Astrocyte of the hippocampus (primary cell): ENCODE measurements around the gene CCDC107.
"Not testable (repeated sequence)": the region's sequence is repeated elsewhere in the genome, so short reads cannot be mapped to it uniquely, and the experiment has no call there.

ENCODE experiments used
- DNase-seq: peaks from one replicate; pipeline ENCODE4 v3.0.0; 2011; ENCODE audit warnings: low read depth, low spot score

CCDC107 gene

GRCh38 chr9:35658137-35658967 is at the start of gene CCDC107:
Gene CCDC107, plus strand, starts transcription at chr9:35658292. Its CDS starts 88 bp downstream, at chr9:35658380.
- DNase-seq = peak; percentile 95

GRCh38 chr9:35609001-35609819 is 48.9 kb upstream of the CCDC107 start:
- no peak for DNase-seq

- DNase-seq = no peak
These were observed 48.3 kb upstream of the CCDC107 start for GRCh38 chr9:35609820-35610163.

DNA sequence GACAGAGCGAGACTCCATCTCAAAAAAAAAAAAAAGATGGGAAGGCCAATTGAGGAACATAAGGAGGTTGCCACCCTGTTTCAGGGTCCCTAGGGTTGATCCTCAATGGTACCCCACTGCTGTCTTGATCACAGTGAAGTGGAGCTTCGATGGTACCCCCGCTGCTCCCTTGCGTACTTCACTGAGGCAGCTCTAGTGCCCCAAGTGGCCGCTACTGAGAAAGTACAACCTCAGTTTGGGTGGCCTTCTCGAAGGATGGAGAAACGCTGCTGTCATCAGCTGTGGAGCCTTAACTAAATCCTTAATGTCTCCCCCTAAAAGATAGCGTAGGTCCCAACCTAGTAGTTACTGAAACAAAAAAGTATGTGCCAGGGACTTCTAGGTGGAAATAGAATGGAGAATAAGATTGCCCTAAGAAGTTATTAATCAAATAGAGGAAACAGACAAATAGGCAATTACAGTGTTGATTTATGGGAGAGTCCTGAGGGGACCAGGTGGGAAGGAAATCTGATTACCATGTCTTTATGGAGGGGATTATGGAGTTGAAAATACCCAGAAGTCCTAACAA is 46.8 kb upstream of the CCDC107 start:
- peak; percentile 51 for DNase-seq

- not testable (repeated sequence) for DNase-seq
These were observed 46.0 kb upstream of the CCDC107 start for GRCh38 chr9:35612066-35612465.

DNA sequence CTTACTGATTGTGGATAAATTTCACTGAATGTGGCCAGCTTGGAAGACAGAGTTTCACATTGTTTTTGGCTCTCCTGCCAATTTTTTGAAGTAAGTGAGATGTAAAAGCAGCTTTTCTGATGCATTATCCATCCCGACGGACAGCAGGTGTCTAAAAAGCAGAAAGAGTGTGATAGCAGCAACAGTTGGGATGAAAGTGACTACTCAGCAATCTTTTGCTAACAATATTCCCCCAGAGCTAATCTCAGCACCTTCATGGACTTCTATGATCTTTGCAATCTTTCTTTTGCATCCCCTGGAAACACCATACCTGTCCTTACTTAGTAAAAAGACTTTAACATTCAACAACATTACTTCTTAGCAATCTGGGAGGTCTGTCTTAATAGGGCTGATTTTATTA is 45.2 kb upstream of the CCDC107 start:
- DNase-seq = no peak

DNA sequence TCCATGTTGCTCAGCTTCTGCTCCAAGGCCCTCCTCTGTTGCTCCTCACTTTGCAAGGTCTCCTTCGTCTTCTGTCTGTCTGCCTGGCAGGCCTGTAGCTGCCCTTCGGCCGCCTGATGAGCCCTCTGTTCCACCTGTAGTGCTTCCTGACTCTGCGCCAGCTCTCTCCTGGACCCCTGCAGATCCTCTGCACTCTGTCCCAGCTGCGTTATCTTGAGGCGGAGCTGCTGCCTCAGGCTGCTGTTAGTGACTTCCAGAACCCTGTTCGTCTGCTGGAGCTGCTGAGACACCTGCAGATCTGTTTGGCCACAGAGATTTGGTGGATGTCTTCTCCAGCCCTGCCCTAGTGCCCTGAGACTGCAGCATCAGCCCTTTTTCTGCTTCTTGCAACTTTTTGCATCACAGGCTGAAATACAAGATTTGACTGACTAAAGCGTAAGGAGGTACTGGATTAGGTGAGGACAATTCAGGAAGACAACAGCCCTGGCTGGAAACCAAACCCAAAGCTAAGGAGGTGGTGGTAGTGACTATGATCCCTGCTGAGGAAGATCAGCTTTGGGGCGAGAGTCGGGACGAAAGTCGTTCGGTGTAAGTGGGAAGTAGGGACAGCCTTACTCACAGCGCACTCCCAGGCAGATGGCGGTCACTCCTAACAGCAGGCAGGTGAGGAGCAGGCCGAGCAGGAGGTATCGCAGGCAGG is 42.0 kb upstream of the CCDC107 start:
- no peak for DNase-seq

DNA sequence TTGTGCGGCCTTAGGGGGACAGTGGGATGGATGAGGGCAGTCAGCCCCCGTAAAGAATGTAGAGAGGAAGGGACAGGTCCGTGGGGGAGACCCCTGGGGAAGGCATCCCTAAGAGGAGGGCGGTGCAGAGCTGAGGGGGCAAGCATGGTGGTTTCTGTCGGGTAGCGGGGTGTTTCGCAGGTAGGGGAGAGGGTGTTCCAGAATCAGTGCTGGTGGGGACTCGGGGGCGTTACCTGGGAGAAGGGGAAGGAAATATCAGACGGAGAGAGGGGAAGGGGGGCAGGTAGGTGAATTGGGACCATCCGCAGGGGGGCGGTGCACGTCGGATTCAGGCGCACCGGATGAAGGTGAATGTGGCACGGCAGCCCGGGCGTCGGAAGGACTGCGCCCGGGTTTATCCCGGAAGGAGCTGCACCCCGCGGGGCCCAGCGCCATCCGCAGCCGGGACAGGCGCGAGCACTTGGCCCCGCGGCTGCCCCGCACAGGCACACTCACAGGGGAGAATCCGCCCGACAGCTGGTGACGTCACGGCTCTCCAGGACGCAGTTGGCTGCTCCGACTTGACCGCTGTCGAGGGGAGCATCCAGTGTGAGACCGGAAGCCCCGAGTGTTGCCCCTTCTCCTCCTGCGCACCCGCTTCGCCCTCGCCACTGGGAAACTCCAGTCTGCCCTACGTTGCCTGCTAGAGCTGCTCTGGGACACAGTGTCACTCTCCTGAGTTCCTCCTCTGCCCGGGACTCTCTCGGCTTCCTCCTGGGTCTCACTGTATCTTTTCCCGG is 41.2 kb upstream of the CCDC107 start:
- peak; percentile 73 for DNase-seq

GRCh38 chr9:35617548-35617947 is 40.5 kb upstream of the CCDC107 start:
- DNase-seq = no peak

DNA sequence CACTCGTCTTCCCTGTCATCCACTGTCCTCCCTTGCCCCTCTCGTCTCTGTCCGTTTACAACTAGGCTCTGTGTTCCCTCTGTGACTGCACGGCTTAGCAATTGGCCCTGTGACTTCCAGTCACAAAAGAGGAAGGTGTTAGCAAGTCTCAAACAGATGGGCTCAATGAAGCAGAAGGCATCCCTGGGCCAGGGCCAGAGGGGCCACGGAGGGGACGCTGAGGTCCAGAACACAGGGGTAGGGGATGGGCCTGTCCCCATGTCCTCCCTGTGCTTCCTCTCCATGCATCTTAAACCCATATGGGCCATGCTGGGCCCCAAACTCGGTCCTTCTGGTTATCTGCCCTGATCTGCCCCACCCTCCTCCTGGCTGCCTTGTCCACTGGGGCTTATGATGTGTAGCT is 39.8 kb upstream of the CCDC107 start, which contains the start of gene CD72:
TSS of gene CD72 (minus strand) at position 89 of the 403 bp plus-strand sequence. CDS start 110 bp downstream, outside the sequence.
- DNase-seq = no peak

GRCh38 chr9:35618854-35619799 is 39.0 kb upstream of the CCDC107 start:
- no peak for DNase-seq

DNA sequence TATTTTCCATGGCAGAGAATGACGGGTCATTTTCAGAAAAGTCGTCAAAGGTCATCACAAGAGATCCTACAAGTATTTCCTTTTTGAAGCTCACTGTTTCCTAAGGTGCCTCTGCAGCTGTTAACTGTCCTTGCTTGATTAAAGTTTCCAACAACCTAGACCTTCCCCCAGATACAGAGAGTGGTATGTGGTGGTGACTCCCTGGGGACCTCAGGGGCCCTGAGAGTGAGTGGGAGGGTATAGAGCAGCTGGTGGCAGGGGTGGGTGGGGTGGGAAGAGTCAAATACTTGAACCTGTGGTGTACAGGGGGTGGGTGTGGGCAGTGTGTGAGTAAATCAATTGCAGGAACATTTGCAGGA is 38.3 kb upstream of the CCDC107 start:
- DNase-seq = no peak

- DNase-seq = no peak
These were observed 30.5 kb upstream of the CCDC107 start for GRCh38 chr9:35627575-35627974.

DNA sequence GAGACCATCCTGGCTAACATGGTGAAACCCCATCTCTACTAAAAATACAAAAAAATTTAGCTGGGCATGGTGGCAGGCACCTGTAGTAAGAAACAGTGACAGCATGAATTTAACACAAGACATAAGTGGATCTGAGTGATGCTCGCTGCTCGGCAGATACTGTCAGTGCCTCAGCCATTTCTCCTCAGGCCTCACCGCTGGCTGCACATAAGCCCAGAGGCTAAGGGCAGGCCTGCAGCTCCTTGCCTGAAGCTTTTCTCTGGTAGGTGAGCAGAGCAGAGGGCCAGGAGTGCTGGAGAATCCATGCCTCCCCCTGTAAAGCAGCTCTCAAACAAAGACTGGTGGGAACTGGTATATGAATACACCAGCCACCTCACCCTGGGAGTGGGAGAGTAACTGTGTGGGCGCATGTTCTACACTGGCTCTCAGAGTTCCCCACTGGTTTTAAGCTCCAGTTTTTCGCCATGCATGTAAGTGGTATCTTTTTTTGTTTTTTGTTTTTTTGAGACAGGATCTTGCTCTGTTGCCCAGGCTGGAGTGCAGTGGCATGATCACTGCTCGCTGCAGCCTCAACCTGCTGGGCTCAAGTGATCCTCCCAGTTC is 29.6 kb upstream of the CCDC107 start:
- DNase-seq = no peak

- DNase-seq = no peak
These were observed 28.5 kb upstream of the CCDC107 start for GRCh38 chr9:35629597-35629996.

DNA sequence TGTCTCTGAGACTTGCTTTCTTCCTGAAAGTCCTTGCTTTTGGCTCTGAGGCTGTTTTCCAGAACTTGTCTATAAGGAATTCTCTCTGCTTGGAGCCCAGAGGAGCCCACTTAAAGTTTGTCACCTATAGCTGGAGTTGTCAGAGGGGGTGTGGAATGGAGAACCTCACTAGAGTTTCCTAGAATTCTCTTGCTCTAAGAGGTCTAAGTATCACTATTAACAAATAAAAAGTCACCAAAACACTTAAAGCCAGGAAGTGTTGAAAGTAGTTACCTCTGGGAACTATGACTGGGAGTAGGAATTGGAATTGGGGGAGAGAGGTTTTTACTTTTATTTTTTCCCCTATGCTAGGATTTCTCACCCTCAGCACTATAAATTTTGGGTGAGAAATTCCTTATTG is 22.4 kb upstream of the CCDC107 start:
- DNase-seq = no peak

GRCh38 chr9:35636135-35636876 is 21.8 kb upstream of the CCDC107 start:
- no peak for DNase-seq

- not testable (repeated sequence) for DNase-seq
These were observed 21.2 kb upstream of the CCDC107 start for GRCh38 chr9:35636877-35637246.

- DNase-seq = not testable (repeated sequence)
These were observed 20.6 kb upstream of the CCDC107 start for GRCh38 chr9:35637427-35637955.
